Suppressor macrophage treated with lipopolysaccharide for 4 hours (primary cell): Measurements from ENCODE around the gene SALL3.
"Not testable (repeated sequence)": the region's sequence is repeated elsewhere in the genome, so short reads cannot be mapped to it uniquely, and the experiment has no call there.

ENCODE experiments used
- DNase-seq: peaks from one replicate; pipeline ENCODE4 v3.0.0-alpha.2; 2020

Gene SALL3

GRCh38 chr18:78979730-78980278 lies at the start of gene SALL3:
TSS of gene SALL3 (plus strand) at chr18:78979818. CDS start at chr18:78980275, 457 bp downstream.
- no peak for DNase-seq

- DNase-seq, result no peak
Observed at GRCh38 chr18:78932281-78932680, 47.3 kb upstream of the SALL3 start.

DNA sequence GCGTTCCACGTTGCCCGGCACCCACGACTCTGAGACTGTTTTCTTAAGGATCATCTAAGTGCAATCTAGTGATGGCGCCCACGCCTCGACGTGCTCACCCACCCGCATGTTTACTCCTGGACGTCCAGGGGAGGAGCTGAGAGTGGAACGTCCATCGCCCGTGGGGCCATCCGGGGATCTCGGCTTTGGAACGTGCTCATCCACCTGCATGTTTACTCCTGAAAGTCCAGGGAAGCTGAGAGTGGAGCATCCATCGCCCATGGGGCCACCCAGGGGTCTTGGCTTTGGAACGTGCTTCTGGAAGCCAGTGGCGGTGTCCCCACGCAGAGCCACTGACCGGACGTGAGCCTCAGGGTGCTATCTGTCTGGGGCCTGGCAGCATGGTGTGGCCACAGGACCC lies 45.6 kb upstream of the SALL3 start:
- DNase-seq, result no peak

GRCh38 chr18:78934551-78935225 lies 44.9 kb upstream of the SALL3 start:
- DNase-seq, result no peak

DNA sequence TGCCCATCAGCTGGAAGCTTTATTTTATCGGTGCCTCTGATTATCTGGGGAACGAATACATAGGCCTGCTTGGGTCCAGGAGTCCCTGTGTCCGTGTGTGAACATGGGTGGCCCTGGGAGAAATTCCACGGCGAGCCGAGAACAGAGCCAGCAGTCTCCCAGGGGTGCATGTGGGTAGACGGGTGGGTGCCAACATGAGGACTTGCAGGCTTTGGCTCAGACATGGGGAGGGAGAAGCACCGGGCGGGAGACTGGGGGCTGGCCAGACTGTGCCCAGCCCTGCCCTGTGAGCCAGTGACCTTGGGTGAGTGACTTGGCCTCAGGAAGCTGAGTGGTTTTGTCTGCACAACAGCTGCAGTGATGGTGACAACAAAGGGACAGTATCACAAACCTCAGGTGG lies 44.2 kb upstream of the SALL3 start:
- no peak for DNase-seq

DNA sequence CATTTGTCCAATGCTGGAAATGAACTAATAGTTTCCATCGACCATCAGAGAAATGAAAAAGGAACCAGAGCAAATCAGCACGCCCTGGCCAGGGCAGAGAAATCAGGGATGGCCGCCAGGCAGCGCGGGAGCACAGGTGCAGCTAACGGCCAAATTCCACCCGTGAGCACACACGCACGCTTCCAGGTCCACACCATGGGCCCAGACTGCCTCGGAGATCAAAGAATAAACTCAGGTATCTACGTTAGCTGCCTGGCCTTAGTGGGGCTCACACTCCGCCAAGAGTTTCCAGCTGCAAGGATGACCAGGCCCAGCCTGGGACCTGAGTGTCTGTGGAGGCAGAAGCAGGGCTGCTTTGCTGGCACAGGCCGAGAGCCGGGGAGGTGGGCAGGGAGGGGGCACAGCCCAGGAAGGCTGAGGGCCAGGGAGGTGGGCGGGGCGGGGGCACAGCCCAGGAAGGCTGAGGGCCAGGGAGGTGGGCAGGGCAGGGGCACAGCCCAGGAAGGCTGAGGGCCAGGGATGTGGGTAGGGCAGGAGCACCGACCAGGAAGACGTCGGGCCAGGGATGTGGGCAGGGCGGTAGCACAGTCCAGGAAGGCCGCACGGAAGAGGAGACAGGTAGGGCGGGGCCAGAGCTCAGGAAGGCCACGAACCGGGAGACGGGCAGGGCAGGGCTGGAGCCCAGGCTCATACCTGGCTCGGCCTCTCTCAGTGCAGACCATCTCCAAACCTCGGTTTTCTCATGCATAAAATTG lies 43.2 kb upstream of the SALL3 start:
- DNase-seq, result no peak

- DNase-seq, result no peak
Observed at GRCh38 chr18:78937166-78937565, 42.5 kb upstream of the SALL3 start.

DNA sequence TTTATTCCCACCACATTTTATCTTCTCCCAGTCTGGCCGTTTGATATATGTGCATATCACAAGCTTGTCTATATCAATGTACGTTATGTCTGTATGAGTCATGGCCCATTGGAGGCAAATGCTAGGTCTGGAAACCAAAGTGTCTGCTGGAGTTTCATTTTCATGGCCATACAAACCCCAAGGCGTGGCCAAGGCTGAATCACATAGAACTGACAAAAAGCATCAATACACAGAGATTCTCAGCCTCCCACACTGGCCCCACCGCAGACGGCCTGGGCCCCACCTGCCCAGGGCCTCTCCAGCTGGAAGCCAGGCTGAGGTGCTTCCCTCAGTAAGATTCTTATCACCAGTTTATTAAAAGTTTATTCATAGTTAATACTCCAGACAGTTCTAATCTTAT lies 40.5 kb upstream of the SALL3 start:
- no peak for DNase-seq

GRCh38 chr18:78939734-78940494 lies 39.7 kb upstream of the SALL3 start:
- no peak for DNase-seq

DNA sequence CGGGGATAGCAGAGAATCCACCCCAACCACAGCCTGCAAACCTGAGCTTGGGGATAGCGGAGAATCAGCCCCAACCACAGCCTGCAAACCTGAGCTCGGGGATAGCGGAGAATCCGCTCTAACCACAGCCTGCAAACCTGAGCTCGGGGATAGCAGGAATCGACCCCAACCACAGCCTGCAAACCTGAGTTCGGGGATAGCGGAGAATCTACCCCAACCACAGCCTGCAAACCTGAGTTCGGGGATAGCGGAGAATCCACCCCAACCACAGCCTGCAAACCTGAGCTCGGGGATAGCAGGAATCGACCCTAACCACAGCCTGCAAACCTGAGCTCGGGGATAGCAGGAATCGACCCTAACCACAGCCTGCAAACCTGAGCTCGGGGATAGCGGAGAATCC lies 37.4 kb upstream of the SALL3 start:
- not testable (repeated sequence) for DNase-seq

- no peak for DNase-seq
Observed at GRCh38 chr18:78945628-78946027, 34.0 kb upstream of the SALL3 start.

GRCh38 chr18:78947291-78947690 lies 32.3 kb upstream of the SALL3 start:
- DNase-seq, result no peak

DNA sequence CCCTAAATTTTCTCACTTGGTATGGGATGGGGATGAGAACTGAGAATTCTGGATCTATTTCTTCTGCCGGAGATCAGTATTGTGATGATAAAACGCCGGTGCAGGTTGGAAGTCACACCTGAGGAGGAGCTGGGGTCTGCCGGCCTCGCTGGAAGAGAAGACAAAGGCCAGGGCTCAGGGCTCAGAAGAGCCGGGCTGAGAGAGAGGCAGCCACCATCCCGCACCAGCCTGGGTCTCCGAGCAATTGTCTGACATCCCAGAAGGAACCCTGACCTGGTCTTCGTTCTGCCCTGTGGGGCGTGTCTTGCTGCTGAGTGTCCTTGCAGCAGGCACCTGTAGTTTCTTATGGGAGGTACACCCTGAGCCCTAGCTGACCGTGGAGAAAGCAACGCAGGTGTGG lies 31.4 kb upstream of the SALL3 start:
- DNase-seq, result no peak

DNA sequence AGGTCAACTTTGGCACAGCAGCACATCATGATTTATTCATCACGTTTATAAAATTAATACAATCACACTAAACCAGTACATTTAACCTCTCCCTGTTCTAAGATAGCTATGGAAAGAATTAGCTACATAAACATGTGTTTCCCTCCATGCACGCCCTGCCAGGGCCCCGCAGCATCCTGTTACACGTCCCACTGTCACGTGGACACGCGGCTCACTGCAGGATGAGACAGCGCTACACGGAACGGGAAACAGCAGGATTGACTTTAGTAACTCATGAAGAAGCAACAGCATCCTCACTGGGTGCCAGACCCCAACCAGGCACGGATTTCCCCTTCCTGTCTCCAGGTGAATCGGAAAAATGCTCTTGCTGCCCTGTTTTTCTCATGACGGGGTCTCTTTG lies 30.9 kb upstream of the SALL3 start:
- no peak for DNase-seq

- DNase-seq, result no peak
Observed at GRCh38 chr18:78949216-78949615, 30.4 kb upstream of the SALL3 start.

DNA sequence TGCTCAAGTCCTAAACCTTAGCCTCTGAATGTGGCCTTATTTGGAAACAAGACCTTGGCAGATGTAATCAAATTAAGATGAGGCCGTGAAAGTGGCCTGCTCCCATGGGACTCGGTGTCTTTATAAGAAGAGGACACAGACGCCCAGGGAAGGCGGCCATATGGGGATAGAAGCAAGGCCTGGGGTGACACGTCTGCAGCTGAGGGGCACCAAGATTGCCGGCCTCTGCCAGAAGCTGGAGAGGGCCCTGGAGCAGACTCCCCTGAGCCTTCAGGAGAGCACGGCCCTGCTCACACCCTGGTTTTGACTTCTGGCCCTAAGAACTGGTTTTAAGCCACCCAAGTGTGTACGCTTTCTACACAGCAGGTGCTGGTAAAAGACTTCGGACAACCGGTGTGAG lies 29.2 kb upstream of the SALL3 start:
- DNase-seq, result no peak

GRCh38 chr18:78953566-78953965 lies 26.1 kb upstream of the SALL3 start:
- no peak for DNase-seq

DNA sequence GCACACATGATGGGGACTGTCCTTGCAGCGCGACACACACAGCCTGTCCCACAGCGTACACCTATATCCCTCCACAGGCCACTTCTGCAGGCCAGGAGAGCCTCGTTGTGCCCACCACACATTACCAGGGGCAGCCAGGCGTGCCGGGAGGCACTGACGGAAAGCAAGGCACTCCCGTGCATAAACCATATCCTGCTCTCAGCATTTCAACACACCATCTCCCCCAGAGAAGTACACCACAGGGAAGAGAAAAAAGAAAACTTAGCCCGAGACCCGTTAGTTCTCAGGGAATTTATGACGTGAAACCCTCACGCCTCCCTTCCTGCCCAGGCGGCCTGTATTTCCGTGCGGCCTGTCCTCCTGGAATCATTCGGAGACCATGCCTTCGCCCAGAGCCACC lies 24.6 kb upstream of the SALL3 start:
- DNase-seq, result no peak

DNA sequence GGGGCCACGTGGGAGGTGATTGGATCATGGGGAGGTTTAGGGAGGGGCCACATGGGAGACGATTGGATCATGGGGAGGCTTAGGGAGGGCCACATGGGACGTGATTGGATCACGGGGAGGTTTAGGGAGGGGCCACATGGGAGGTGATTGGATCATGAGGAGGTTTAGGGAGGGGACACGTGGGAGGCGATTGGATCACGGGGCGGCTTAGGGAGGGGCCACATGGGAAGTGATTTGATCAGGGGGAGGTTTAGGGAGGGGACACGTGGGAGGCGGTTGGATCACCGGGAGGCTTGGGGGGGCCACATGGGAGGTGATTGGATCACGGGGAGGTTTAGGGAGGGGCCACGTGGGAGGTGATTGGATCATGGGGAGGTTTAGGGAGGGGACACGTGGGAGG lies 22.5 kb upstream of the SALL3 start:
- no peak for DNase-seq

DNA sequence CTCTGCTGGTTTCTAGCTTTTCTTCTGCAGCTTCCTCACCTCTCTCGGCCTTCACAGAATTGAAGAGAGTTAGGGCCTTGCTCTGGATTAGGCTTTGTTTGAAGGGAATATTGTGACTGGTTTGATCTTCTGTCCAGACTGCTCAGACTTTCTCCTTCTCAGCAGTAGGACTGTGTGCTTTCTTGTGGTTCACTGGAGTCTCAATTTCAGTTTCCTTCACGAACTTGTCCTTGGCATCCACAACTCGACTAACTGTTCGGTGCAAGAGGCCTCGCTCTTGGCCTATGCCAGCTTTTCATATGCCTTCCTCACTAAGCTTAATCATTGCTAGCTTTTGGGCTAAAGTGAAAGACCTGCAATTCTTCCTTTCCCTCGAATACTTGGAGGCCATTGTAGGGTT lies 18.9 kb upstream of the SALL3 start:
- DNase-seq, result no peak

DNA sequence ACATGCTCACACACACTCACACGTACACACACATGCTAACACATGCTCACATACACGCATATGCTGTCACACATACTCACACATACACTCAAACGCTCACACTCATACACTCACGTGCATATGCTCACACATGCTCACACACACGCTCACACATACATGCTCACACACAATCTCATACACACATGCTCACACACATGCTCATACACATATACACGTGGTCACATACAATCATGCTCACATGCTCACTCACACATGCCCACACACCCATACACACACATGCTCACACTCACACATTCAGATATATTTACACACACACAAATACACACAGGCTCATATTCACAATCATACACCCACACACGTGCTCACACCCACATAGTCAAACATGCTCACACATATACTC lies 17.5 kb upstream of the SALL3 start:
- DNase-seq, result no peak

DNA sequence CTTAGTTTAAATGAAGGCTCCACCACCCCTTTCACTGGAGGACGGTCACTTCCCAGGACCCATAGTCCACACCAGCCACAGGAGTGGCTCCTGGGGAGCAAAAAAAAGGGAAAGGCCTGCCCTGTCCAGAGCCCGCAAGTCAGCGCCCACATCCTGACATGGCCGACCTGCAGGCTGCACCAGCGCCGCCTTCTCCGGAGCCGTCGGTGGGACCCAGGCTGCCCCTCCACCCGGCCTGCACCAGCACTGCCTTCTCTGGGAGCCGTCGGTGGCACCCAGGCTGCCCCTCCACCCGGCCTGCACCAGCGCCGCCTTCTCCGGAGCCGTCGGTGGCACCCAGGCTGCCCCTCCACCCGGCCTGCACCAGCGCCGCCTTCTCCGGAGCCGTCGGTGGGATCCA lies 14.9 kb upstream of the SALL3 start:
- DNase-seq, result not testable (repeated sequence)

- no peak for DNase-seq
Observed at GRCh38 chr18:78965260-78965659, 14.4 kb upstream of the SALL3 start.
